ENCODE data around the gene COG4. TPM values are rescaled to one million over a fixed set of nuclear protein-coding genes. Genes with fewer than 3 reads are reported as not detected.

COG4 gene
- total RNA-seq, 1 donor from 2014 or later, result 96.8 TPM

DNA sequence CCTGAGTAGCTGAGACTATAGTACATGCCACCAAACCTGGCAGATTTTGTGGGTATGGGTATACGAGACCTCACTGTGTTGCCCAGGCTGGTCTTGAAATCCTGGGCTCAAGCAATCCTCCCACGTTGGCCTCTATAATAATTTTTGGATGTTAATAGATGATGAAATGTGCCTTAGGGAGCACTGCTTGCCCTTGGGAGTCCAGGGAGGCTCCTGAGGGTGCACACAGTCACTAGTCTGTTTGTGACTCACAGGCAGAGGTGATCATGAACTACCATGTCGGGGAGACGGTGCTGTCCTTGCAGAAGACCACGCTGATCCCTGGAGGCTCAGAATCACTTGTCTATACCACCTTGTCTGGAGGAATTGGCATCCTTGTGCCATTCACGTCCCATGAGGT, 46.4 kb upstream of the COG4 start:
- Mint-ChIP-seq H3K4me3 (no peak overlapping the region), H3K4me1 (ENCODE audit: unreplicated experiment) (peaks cover 4% of the 10 kb centered on the region), H3K27me3 (no peaks in the 10 kb centered on the region), H3K9me3 (no peaks in the 10 kb centered on the region), H3K27ac (no peak overlapping the region), H3K36me3 (peaks cover 42% of the 10 kb centered on the region)
- no peak for DNase-seq (ENCODE audit: extremely low spot score, unreplicated experiment)
- TF ChIP-seq, protein P1, sequence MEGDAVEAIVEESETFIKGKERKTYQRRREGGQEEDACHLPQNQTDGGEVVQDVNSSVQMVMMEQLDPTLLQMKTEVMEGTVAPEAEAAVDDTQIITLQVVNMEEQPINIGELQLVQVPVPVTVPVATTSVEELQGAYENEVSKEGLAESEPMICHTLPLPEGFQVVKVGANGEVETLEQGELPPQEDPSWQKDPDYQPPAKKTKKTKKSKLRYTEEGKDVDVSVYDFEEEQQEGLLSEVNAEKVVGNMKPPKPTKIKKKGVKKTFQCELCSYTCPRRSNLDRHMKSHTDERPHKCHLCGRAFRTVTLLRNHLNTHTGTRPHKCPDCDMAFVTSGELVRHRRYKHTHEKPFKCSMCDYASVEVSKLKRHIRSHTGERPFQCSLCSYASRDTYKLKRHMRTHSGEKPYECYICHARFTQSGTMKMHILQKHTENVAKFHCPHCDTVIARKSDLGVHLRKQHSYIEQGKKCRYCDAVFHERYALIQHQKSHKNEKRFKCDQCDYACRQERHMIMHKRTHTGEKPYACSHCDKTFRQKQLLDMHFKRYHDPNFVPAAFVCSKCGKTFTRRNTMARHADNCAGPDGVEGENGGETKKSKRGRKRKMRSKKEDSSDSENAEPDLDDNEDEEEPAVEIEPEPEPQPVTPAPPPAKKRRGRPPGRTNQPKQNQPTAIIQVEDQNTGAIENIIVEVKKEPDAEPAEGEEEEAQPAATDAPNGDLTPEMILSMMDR (conservative IDR thresholded peaks at IDR 0.05), result no peak

DNA sequence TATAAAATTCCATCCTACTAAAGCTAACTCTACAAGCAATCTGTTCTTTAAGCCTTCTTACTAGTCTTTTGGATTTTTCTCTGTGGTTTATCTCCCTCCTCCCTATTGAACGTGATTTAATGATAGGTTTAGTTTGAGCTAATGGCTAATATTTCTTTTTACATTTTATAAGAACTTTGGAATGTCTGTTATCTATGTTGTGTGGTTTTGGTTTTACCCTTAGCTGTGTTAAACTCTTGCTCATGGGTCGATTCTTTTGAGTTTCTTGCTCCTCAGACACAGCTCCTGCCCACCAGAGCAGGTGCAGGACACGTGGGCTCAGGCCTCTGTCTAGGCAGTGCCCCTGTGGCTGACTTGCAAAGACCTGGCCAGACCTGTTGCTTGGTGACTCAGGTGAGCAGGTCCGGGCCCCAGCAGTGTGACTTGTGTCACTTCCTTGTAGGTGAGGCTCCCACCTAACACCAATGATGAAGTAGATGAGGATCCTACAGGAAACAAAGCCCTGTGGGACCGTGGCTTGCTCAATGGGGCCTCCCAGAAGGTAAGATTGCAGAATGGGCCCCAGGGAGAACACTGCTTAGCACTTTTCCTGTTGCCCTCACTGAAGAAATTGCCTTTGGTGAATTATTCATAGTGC, 45.4 kb upstream of the COG4 start:
- Mint-ChIP-seq H3K9me3 (no peaks in the 10 kb centered on the region), H3K4me1 (ENCODE audit: unreplicated experiment) (peaks cover 3% of the 10 kb centered on the region), H3K27ac (peak overlapping the region; percentile 76), H3K4me3 (no peak overlapping the region), H3K27me3 (no peaks in the 10 kb centered on the region), H3K36me3 (peaks cover 51% of the 10 kb centered on the region)
- TF ChIP-seq, protein P1 (conservative IDR thresholded peaks at IDR 0.05), result no peak
- no peak for DNase-seq (ENCODE audit: extremely low spot score, unreplicated experiment)

DNA sequence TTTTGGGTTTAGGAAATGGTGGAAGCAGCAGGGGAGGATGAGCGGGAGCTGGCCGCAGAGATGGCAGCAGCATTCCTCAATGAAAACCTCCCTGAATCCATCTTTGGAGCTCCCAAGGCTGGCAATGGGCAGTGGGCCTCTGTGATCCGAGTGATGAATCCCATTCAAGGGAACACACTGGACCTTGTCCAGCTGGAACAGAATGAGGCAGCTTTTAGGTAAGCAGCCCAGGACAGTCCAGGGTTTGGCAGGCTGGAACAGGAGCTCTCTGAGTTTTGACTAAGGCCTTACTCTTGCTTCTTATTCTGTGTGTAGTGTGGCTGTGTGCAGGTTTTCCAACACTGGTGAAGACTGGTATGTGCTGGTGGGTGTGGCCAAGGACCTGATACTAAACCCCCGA, 41.7 kb upstream of the COG4 start:
- no peaks in the 10 kb centered on the region for H3K27me3 Mint-ChIP-seq
- H3K9me3 Mint-ChIP-seq, result no peaks in the 10 kb centered on the region
- H3K27ac Mint-ChIP-seq, result no peak overlapping the region
- peaks cover 50% of the 10 kb centered on the region for H3K36me3 Mint-ChIP-seq
- H3K4me3 Mint-ChIP-seq, result no peak overlapping the region
- no peaks in the 10 kb centered on the region for H3K4me1 Mint-ChIP-seq (ENCODE audit: unreplicated experiment)
- no peak for DNase-seq (ENCODE audit: extremely low spot score, unreplicated experiment)
- TF ChIP-seq, protein P1 (conservative IDR thresholded peaks at IDR 0.05), result no peak

DNA sequence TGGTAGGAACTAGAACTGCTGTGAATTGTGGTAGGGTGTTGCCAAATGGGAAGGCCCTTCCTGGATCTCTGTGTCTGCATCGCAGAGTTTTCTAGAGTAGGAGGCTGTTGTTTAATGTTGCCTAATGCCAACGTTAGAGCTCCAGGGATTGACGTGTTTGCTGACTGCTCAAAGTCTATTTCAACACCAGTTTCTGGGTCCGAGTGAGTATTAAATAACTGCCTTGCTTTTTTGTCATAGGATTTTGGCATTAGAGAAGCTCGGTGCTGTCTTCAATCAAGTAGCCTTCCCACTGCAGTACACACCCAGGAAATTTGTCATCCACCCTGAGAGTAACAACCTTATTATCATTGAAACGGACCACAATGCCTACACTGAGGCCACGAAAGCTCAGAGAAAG, 40.3 kb upstream of the COG4 start:
- Mint-ChIP-seq H3K9me3 (no peaks in the 10 kb centered on the region), H3K4me3 (no peak overlapping the region), H3K27me3 (no peaks in the 10 kb centered on the region), H3K36me3 (peaks cover 46% of the 10 kb centered on the region), H3K4me1 (ENCODE audit: unreplicated experiment) (no peaks in the 10 kb centered on the region), H3K27ac (no peak overlapping the region)
- TF ChIP-seq, protein P1 (conservative IDR thresholded peaks at IDR 0.05), result no peak
- no peak for DNase-seq (ENCODE audit: extremely low spot score, unreplicated experiment)

DNA sequence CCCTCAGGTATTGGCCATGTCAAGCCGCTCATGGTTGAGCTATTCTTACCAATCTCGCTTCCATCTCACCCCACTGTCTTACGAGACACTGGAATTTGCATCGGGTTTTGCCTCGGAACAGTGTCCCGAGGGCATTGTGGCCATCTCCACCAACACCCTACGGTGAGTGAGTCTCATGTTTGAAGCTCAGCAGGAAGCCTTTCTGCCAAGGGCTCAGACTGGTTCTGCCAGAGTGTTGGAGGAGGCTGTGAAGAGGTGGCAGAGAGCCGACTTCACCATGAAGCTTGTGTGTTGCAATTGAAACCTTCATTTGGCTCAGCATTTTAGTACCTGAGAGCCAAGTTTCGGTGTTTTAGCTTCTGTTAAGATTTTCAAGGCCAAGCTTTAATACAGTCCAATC, 38.3 kb upstream of the COG4 start:
- Mint-ChIP-seq H3K36me3 (peaks cover 45% of the 10 kb centered on the region), H3K4me3 (no peak overlapping the region), H3K9me3 (no peaks in the 10 kb centered on the region), H3K4me1 (ENCODE audit: unreplicated experiment) (no peaks in the 10 kb centered on the region), H3K27ac (no peak overlapping the region), H3K27me3 (no peaks in the 10 kb centered on the region)
- no peak for DNase-seq (ENCODE audit: extremely low spot score, unreplicated experiment)
- TF ChIP-seq, protein P1 (conservative IDR thresholded peaks at IDR 0.05), result no peak

DNA sequence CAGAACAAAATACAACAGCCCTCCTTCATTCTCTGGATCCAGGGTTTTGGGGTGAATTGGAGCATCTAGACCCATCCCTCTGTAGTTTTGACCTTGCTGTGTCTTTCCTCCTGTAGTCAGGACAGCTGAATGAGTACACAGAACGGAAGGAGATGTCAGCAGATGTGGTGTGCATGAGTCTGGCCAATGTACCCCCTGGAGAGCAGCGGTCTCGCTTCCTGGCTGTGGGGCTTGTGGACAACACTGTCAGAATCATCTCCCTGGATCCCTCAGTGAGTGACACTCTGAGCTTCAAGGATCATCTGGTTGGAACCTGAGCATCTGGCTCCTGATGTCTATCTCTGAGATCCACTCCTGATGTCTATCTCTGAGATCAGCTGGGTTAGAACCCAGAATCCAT, 32.7 kb upstream of the COG4 start:
- no peak overlapping the region for H3K4me3 Mint-ChIP-seq
- no peak overlapping the region for H3K27ac Mint-ChIP-seq
- no peaks in the 10 kb centered on the region for H3K9me3 Mint-ChIP-seq

More for the DNA sequence above, 32.7 kb upstream of the COG4 start:
- no peaks in the 10 kb centered on the region for H3K4me1 Mint-ChIP-seq (ENCODE audit: unreplicated experiment)
- peaks cover 40% of the 10 kb centered on the region for H3K36me3 Mint-ChIP-seq
- DNase-seq (ENCODE audit: extremely low spot score, unreplicated experiment), result no peak
- H3K27me3 Mint-ChIP-seq, result no peaks in the 10 kb centered on the region
- TF ChIP-seq, protein P1 (conservative IDR thresholded peaks at IDR 0.05), result no peak
